NCI-H510A treated with DMSO at 0.1 percent for 48 hours (cell line): Measurements from ENCODE around the gene OTOP3.
A peak's percentile ranks its signal among the peaks of the same experiment; 100 is the strongest.

Source experiments
- DNase-seq: peaks from one replicate; lab custom pipeline; 2025; lab: John Stamatoyannopoulos, UW

OTOP3 gene

DNA sequence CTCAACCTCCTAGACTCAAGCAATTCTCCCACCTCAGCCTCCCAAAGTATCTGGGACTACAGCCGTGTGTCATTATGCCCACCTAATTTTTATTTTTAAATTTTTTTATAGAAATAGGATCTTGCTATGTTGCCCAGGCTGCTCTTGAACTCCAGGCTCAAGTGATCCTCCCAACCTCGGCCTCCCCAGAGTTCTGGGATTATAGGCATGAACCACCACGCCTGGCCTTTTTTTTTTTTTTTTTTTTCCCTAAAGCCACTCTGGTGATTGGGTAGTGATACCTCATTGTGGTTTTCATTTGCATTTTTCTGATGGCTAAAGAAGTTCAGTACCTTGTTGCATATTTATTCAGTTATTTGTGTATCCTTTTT is 50.5 kb downstream of the OTOP3 start:
- no peak for DNase-seq

DNA sequence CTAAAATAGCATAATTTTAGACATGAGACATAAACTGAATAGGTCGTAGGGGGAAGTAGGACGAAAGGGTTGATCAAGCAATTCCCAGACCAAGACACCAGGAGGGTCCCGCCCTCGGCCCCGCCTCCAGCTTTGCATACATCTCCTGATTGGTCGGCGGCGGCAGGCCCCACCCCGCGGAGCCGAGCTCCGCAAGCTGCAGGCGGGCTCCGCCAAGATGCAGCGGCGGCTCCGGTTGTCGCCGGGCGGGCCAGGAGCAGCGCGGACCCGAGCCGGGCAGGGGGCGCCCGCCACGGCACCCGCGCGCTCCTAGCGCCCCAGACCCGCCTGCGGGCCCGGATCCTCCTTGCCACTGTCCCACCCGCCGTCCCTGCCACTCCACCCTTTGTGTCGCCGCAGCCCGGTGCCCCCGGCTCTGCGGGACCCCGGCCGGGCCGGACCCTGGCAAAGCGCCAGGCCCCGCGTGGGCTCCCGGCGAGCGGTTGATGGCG is 51.8 kb downstream of the OTOP3 start, which contains the start of gene CDR2L:
Gene CDR2L, plus strand, starts transcription at position 215 of the 491 bp plus-strand sequence. CDS start 412 bp downstream, outside the sequence.
- peak; percentile 89 for DNase-seq

GRCh38 chr17:74987909-74988711 is 52.4 kb downstream of the OTOP3 start:
- DNase-seq, result peak; percentile 37

DNA sequence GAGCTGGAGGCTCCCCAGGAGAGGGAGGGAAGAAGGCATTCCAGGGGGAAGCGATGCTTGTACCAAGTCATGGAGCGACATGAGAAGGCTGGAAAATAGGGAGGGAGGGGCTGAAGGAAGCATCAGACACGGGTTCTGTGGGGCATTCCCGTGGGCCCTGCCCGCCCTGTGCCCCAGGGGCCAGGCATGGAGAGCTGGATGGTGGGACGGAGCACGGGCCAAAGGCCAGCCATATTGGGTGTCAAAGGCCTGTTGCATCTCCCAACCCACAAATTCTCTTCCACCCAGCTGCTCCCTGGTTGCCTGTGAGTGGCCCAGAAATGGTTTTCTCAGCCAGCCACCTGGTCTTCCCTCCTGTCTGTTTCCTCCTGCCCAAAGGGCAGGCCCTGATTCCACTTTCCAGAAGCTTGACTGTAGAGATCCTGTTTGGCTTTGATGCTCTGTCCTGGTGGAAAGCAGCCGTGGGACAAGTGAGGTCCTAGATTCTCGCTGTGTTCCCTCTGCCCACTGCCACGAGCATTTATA is 54.9 kb downstream of the OTOP3 start:
- DNase-seq, result no peak

- DNase-seq, result no peak
Measured at GRCh38 chr17:74992223-74992622, 56.5 kb downstream of the OTOP3 start.

GRCh38 chr17:74994440-74994839 is 58.7 kb downstream of the OTOP3 start:
- DNase-seq, result no peak

DNA sequence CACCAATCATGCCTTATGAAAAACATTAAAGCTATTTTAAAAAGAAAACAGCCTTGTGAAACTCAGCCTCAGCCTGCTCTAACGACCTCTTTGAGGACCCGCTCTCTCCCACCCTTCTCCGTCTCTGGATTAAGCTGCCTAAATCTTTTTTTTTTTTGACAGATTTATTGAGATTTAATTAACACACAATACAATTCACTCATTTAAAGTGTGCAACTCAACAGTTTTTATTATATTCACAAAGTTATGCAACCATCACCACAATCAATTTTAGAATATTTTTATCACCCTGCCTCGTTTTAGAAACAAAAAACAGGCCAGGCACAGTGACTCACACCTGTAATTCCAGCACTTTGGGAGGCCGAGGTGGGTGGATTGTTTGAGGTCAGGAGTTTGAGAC is 60.1 kb downstream of the OTOP3 start:
- no peak for DNase-seq

- DNase-seq, result no peak
Measured at GRCh38 chr17:74998783-74999182, 63.1 kb downstream of the OTOP3 start.

DNA sequence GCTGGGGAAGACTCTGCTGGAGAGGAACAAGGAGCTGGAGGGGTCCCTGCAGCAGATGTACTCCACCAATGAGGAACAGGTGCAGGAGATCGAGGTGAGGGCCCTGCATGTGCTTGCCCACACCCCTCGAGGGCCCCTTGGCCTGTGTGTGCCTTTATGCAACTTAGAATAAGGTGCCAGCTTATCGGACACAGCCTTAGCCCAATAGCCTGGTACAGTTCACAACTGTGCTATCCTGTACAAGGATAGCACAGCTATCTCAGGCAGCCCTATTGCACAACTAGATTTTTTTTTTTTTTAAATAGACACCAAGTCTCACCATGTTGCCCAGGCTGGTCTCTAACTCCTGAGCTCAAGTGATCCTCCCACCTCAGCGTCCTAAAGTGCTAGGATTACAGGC is 63.8 kb downstream of the OTOP3 start:
- no peak for DNase-seq
